NCI-H187 treated with DMSO at 0.1 percent for 48 hours (cell line): ENCODE measurements around the gene AGAP5.
A peak's percentile ranks its signal among the peaks of the same experiment; 100 is the strongest.
"Not testable (repeated sequence)": the region's sequence is repeated elsewhere in the genome, so short reads cannot be mapped to it uniquely, and the experiment has no call there.

ENCODE experiments used
- DNase-seq: peaks from one replicate; lab custom pipeline; 2025; lab: John Stamatoyannopoulos, UW

AGAP5 gene

DNA sequence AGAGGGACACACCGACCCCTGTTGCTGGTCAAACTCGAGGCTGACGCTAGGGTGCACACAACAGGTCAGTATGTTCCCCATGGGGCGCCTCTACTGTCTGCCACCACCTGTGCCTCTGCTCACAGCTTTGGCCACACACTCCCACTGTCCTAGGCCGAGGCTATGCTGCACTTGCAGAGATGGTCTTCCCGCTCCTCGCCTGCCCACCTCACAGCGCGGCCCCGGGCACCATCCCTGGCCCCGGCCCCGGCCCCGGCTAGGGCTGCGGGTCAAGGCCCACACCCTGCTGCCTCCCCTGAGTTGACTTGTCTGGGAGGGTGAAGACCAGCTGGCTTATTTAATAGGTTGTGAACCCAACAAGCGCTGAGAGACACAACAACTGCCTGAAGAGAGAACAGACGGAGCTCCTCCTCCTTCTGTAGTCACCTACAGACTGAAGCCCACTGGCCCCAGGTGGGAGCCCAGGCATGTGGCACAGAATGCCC lies at the start of gene AGAP5:
Gene AGAP5 (minus strand): TSS at position 435 of the 485 bp plus-strand sequence. CDS start 354 bp downstream, at position 81.
- not testable (repeated sequence) for DNase-seq

- DNase-seq, result no peak
Observed at GRCh38 chr10:73746721-73747120, 48.8 kb upstream of the AGAP5 start.

- DNase-seq, result no peak
Observed at GRCh38 chr10:73744664-73744975, 46.7 kb upstream of the AGAP5 start.

DNA sequence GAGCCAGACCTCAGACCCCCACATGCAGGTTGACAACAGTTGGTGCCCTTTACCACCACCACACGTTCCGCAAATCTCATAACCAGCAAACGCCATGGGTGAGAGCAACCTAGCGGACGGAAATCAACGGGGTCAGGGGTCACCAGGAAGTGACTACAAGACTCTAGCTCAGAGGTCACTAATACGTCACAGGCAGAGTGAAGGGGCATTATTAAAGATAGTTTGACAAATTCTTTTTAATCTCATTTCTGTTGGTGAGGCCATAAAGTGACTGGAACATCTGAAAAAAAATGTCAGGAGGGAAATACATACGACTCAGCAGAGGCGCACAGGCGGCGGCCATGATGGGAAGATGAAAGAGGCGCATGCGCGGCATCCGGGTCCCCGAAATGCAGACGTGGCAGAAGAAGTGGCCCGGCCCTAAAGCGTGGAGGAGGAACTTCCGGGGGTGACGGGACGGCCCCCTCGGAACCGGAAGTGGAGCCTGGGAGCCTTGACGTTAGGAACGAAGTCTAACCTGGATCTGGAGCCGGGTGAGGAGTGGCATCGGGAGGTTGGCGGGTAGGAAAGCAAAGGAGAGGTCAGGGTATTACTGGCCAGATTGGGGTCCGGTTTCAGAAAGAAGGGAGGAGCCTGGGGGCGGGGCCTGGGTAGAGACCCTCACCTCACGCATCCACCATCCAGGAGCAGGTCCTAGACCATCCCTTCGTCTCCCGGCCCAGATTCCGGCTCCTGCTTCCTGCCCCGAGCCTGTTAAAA lies 46.2 kb upstream of the AGAP5 start, which contains the start of gene SEC24C:
Gene SEC24C (plus strand): TSS at position 468 of the 759 bp plus-strand sequence. CDS start 2,461 bp downstream, outside the sequence.
- peak; percentile 70 for DNase-seq

GRCh38 chr10:73743327-73743904 lies 45.5 kb upstream of the AGAP5 start:
- DNase-seq, result no peak

DNA sequence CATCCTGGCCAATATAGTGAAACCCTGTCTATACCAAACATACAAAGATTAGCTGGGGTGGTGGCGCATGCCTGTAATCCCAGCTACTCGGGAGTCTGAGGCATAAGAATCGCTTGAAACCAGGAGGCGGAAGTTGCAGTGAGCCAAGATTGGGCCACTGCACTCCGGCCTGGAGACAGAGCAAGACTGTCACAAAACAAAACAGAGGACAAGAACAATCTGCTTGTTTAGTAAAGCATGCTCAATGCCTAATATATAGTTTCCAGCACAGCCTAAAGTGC lies 44.5 kb upstream of the AGAP5 start:
- DNase-seq, result no peak

DNA sequence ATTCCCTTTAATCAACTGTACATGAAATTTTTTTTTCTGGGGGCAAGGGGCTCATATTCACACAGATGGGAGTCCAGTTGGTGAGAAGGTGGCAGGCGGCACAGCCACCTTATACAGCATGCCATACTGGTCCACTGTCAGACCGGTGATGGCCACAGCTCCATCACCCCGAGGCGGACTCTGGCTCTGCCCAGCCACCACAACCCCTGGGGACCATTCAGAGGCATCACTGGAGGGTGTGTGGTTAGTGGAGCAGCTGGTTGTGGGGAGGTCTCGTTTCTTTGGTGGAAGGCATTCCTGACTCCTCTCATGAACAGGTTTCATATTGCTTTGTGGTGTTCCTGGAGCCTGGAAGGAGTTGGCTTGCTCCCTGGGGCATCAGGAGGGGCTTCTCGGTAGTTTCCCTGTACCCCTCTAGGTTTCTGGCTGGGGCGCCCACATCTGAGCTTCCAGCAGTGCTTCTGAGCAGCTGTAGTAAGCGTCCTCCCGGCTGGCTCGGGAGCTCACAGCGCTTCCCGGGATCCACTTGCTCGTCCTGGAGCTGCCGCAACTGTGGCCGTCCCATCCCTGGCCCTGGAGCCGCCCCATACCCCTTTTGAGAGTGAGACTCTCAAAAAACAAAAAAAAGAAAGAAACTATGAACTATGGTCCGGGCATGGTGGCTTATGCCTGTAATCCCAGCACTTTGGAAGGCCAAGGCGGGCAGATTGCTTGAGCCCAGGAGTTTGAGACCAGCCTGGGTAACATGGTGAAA lies 42.8 kb upstream of the AGAP5 start:
- not testable (repeated sequence) for DNase-seq

DNA sequence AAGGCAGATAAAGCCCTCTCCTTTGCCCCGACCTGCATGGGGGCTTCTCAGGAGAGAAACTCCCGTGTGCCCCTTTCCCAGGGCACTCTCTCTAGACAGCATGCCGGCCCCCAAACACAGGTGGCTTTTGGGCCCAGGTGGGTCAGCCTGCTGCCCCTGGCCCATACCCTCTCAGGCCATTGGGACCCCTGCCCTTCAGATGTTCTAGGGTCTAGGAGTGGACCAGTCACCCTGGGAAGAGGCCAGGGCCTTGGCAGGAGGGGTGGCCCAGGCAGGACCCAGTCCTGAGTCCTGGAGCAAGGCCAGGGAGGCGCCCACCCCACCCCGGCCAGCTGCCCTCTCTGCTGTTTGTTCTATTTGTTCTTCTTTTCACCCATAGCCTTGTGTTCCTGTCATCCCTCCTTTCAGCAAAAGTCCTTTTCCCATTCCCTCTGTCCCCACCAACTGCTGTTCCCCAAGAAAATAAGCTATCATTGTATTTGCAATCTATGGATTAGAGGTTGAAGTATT lies 36.9 kb upstream of the AGAP5 start:
- DNase-seq, result no peak

GRCh38 chr10:73734028-73734720 lies 36.3 kb upstream of the AGAP5 start:
- no peak for DNase-seq

DNA sequence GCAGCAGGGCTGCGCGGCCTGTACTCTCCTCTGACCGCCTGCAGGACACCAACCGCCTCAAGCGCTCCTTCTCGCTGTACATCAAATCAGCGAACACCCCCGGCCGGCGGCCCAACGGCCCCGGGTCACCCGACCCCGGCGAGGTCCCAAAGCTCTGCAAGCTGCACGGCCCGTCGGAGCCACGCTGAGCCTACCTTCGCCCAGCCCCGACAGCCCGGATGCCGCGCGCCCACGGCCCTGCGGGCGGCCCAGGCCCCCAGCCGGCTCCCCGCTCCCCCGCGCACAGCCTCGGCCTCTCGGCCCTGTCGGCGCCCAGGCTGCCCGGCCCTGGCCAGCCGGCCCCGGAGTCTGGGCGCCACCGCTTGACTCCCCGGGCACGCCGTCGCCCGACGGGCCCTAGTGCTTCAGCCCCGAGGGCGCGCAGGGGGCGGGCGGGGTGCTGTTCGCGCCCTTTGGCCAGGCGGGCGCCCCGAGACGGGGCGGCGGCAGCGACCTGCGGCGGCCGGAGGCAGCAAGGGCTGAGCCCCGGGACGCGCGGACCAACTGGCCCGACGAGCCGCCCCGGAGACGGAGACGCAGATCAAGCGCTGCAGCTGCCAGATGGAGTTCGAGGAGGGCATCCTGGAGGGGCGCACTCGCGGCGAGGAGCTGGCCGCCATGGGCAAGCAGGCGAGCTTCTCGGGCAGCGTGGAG lies 35.2 kb upstream of the AGAP5 start:
- DNase-seq, result no peak

- no peak for DNase-seq
Observed at GRCh38 chr10:73732426-73732825, 34.5 kb upstream of the AGAP5 start.

DNA sequence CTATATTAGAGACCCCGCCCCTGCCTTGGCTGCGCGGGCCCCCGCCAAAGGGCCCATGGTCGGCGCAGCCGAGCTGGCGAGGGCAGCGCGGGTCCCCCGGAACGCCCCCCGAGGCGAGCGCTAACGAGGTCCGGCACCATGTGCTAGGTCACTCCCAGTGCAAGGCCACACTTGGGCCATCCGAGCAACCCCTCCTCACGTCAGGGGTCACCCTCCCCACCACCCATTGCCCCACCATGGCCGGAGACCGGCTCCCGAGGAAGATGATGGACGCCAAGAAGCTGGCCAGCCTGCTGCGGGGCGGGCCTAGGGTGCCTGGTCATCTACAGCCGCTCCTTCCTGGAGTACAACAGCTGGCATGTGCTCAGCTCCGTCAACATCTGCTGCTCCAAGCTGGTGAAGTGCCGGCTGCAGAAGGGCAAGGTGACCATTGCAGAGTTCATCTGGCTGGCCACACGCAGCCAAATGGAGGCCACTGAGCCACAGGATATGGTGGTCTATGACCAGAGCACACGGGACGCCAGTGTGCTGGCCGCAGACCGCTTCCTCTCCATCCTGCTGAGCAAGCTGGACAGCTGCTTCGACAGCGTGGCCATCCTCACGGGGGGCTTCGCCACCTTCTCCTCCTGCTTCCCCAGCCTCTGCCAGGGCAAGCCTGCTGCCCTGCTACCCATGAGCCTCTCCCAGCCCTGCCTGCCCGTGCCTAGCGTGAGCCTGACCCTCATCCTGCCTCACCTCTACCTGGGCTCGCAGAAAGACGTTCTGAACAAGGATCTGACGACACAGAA lies 33.9 kb upstream of the AGAP5 start:
- no peak for DNase-seq

DNA sequence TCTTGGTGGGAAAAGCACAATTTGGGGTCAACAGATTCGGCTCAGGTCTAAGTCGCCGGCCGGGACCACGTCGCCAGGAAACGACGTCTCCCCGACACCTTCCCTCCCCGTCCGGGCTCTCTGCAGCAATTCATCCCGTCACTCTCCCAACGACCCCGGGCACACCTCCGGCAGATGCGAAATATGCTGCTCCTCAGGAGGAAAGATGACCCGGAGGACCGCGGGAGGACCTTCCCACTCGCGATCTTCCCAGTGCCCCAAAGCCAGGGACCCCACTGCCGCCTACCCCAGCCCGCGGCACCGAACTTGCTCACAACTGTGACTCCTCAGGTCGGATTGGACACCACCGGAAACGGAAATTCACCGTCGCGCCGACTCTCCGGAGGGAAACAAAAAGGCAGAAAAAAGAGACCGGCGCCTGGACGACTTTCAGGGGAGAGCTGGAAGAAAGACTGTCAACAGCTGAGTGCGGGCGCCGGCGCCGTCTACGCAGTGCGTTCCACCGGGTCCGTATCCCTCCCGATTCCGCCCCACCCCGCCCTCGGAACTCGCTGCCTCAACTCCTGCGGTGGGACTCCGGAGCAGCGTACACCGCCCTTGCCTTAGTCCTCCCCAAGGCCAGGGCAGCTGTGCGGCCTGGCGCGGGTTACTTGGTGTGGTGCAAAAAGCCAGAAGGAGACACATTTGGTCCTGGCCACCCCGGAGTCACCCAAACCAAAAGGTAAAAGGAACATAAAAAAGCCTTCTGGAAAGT lies 32.4 kb upstream of the AGAP5 start:
- peak; percentile 0 for DNase-seq

DNA sequence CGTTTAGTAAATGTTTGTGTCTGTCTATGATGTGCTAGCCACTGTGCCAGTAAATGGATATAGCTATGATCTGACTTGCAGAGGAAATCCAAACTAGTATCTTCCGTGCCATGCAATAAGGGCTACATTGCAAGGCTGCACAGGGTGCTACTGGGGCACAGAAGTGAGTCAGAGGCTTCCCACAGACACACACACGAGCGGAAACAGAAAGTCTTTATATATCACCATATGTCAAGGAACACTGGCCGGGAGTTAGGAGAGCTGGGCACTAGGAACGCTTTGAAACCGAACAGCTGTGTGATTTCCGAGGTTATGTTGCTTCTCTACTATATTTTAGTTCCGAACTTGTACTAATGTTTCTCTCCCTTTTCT lies 31.9 kb upstream of the AGAP5 start:
- DNase-seq, result not testable (repeated sequence)

DNA sequence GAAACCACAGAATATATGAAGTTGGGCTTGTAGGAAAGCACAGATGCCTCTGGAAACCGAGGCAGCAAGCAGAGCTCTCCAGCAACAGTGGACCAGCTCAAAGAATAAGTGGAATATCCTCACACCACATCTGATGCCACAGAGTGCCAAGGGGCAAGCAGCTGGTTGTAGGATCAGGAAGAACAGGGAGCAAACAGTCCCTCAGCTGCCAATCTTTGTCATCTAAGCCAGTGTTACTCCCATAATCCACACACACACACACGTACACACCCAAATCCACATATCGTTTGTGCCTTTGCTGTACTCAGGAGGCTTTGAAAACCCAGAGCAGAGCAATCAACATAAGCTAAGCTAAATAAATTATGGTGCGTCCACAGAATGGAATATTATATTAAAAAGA lies 25.6 kb upstream of the AGAP5 start:
- DNase-seq, result no peak

DNA sequence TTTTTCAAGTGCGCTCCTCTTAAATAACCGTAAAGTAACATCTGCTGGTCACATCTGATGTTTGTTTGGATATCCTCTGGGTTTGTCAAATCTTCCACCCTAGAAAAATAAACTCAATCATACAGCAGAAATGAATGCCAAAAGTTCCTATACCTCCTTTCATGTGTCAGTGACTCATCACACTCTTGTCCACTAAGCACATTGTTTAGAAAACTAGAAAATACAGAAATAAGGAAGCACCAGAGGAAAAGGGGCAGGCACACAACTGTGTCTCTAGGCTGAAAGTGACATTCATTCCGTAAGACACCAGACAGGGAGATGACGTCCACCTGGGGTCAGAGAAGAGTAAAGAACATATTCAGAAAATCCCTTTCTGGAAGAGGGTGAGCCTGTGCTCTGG lies 22.7 kb upstream of the AGAP5 start:
- DNase-seq, result not testable (repeated sequence)

DNA sequence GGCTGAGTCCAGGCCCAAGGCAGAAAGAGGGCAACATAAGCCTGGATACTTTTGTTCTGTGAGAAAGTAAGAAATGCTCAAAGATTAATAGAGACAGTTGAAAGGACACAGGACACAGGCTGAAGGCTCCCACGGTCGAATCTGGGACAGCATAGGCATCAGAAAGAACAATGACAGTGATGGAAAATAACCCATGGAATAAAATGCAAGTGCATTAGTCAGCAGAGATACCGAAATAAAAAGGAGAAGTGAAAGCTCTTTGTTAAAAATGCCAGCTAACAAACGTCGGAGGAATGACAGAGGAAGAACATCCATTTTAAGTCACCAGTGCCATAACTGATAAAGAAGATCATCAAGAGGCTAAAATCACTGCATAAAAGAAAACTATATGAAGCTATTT lies 19.6 kb upstream of the AGAP5 start:
- no peak for DNase-seq

GRCh38 chr10:73716251-73716650 lies 18.3 kb upstream of the AGAP5 start:
- no peak for DNase-seq

GRCh38 chr10:73715179-73716156 lies 17.6 kb upstream of the AGAP5 start:
- not testable (repeated sequence) for DNase-seq
